HCT116 (cell line): ENCODE results near the gene PRRG2. TPM values are rescaled to one million over a fixed set of nuclear protein-coding genes. Genes with fewer than 3 reads are reported as not detected.

Experiments used
- ATAC-seq: fragments of 200-7000 bp; cut with Tn5 transposase; 2 replicates; pipeline ENCODE4 v1.9.1; 2020; ENCODE audit warnings: mild to moderate bottlenecking, moderate library complexity
- BruUV-seq: library from RNA; stranded (reverse); fragments of 400-500 nt; replicated peaks from 2 replicates; lab custom pipeline; 2021; lab: Mats Ljungman, UMichigan
- CTCF ChIA-PET: fragments of 300-600 bp; sonication (Branson Sonifier 250); formaldehyde crosslinking; loops from one replicate; lab custom pipeline; 2021; ENCODE audit warnings: antibody characterized with exemption; lab: Charles Lee
- POLR2A ChIA-PET: fragments of 300-600, 350-600 bp; sonication (Branson Sonifier 250); formaldehyde crosslinking; loops from one replicate; lab custom pipeline; 2021; ENCODE audit warnings: antibody characterized with exemption; lab: Charles Lee
- RAD21 ChIA-PET, 2 experiments: fragments of 300-600 bp; sonication (Branson Sonifier 250); formaldehyde crosslinking; loops; one replicate each; lab custom pipeline; 2023; ENCODE audit warnings: low total read pairs in 2 of 2; ENCODE audit not compliant: uncharacterized antibody in 2 of 2, unreplicated experiment in 2 of 2, low non-redundant PET in 1 of 2; lab: Charles Lee
- DNase-seq: peaks from one replicate; pipeline ENCODE4 v3.0.0-alpha.2; 2010; ENCODE audit warnings: low read depth, low spot score
- H2AFZ ChIP-seq: fragments of 200-600 bp; shearing (Covaris generic), sonication (generic); 2 replicates; pipeline ENCODE4 v1.6.1; 2017; ENCODE audit warnings: low read depth, mixed run types, mixed read lengths, antibody characterized with exemption, low read length; ENCODE audit not compliant: poor library complexity, severe bottlenecking
- H3K27ac ChIP-seq: 2 replicates; pipeline ENCODE4 v1.5.1; 2012; ENCODE audit warnings: low read depth, low read length
- H3K27me3 ChIP-seq: fragments of 200-600 bp; sonication (generic); 2 replicates; pipeline ENCODE4 v1.6.1; 2016; ENCODE audit warnings: mixed run types, low read length, mixed read lengths; ENCODE audit not compliant: insufficient read depth
- H3K36me3 ChIP-seq, 2 experiments: fragments of 200-500 bp in 1 of 2; fragments of 200-600 bp in 1 of 2; sonication (Bioruptor generic) in 1 of 2; sonication (generic) in 1 of 2; 2 replicates each; pipeline versions ENCODE4 v1.5.1 to v1.6.1; 2014 to 2016; ENCODE audit warnings: low read length in 2 of 2, inconsistent platforms in 1 of 2, mixed read lengths in 1 of 2, mixed run types in 1 of 2; ENCODE audit not compliant: insufficient read depth in 2 of 2, control insufficient read depth in 1 of 2
- H3K4me1 ChIP-seq, 2 experiments: fragments of 200-600 bp in 1 of 2; sonication (generic) in 1 of 2; 2 replicates each; pipeline versions ENCODE4 v1.5.1 to v1.6.1; 2012 to 2017; ENCODE audit warnings: low read length in 2 of 2, inconsistent platforms in 1 of 2, mild to moderate bottlenecking in 1 of 2, mixed read lengths in 1 of 2, mixed run types in 1 of 2, moderate library complexity in 1 of 2; ENCODE audit not compliant: insufficient read depth in 2 of 2, control insufficient read depth in 1 of 2
- H3K4me2 ChIP-seq: fragments of 200-600 bp; sonication (generic); 2 replicates; pipeline ENCODE4 v1.6.1; 2017; ENCODE audit warnings: mixed run types, low read length, mixed read lengths
- H3K4me3 ChIP-seq, 2 experiments: fragments of 200-600 bp in 1 of 2; sonication (generic) in 1 of 2; replicated peaks in 1 of 2; 2 replicates each; pipeline ENCODE4 v1.5.1; 2011 to 2016; ENCODE audit warnings: low read length in 2 of 2, control low read depth in 1 of 2, low read depth in 1 of 2, mild to moderate bottlenecking in 1 of 2, mixed read lengths in 1 of 2, mixed run types in 1 of 2
- H3K79me2 ChIP-seq: fragments of 200-600 bp; sonication (generic); 2 replicates; pipeline ENCODE4 v1.6.1; 2017; ENCODE audit warnings: mild to moderate bottlenecking, mixed run types, low read length, moderate library complexity, mixed read lengths; ENCODE audit not compliant: insufficient read depth
- H3K9ac ChIP-seq: fragments of 200-600 bp; sonication (generic); 2 replicates; pipeline ENCODE4 v1.6.1; 2016; ENCODE audit warnings: low read length, mixed read lengths
- H3K9me2 ChIP-seq: fragments of 200-600 bp; sonication (generic), shearing (Covaris generic); 2 replicates; pipeline ENCODE4 v1.6.1; 2017; ENCODE audit warnings: mixed run types, mild to moderate bottlenecking, moderate library complexity; ENCODE audit not compliant: insufficient read depth
- H3K9me3 ChIP-seq, 2 experiments: fragments of 200-500 bp in 1 of 2; fragments of 200-600 bp in 1 of 2; sonication (Bioruptor generic) in 1 of 2; sonication (generic) in 1 of 2; 2 replicates each; pipeline ENCODE4 v1.6.1; 2014 to 2017; ENCODE audit warnings: low read length in 2 of 2, mixed read lengths in 2 of 2, inconsistent platforms in 1 of 2, low read depth in 1 of 2, mild to moderate bottlenecking in 1 of 2, mixed run types in 1 of 2, moderate library complexity in 1 of 2; ENCODE audit not compliant: control insufficient read depth in 1 of 2, insufficient read depth in 1 of 2
- H4K20me1 ChIP-seq: fragments of 200-600 bp; sonication (generic), shearing (Covaris generic); 2 replicates; pipeline ENCODE4 v1.6.1; 2017; ENCODE audit warnings: mixed run types, mild to moderate bottlenecking, moderate library complexity; ENCODE audit not compliant: insufficient read depth
- CBX3 ChIP-seq: IDR thresholded peaks from 2 replicates; pipeline ENCODE4 v1.6.1; 2012; ENCODE audit warnings: low read depth
- CEBPB ChIP-seq: IDR thresholded peaks from 2 replicates; pipeline ENCODE4 v1.6.1; 2012; ENCODE audit warnings: low read depth
- EGR1 ChIP-seq: IDR thresholded peaks from 2 replicates; pipeline ENCODE4 v1.6.1; 2012; ENCODE audit warnings: low read depth
- ELF1 ChIP-seq: IDR thresholded peaks from 2 replicates; pipeline ENCODE4 v1.6.1; 2012; ENCODE audit warnings: low read depth, borderline replicate concordance
- EZH2 ChIP-seq: fragments of 200-600 bp; sonication (generic); IDR thresholded peaks from 2 replicates; pipeline ENCODE4 v1.6.1; 2017; ENCODE audit warnings: antibody characterized with exemption, mixed run types
- EZH2phosphoT487 ChIP-seq: fragments of 200-600 bp; IDR thresholded peaks from 2 replicates; pipeline ENCODE4 v1.6.1; 2018; ENCODE audit warnings: antibody characterized with exemption, borderline replicate concordance
- POLR2A ChIP-seq: IDR thresholded peaks from 2 replicates; pipeline ENCODE4 v1.7.0; 2011; ENCODE audit warnings: borderline replicate concordance; ENCODE audit not compliant: insufficient read depth, insufficient read length; ENCODE audit errors: extremely low read depth
- RAD21 ChIP-seq: IDR thresholded peaks from 2 replicates; pipeline ENCODE4 v1.6.1; 2012; ENCODE audit warnings: low read depth, mild to moderate bottlenecking
- SIN3A ChIP-seq: IDR thresholded peaks from 2 replicates; pipeline ENCODE4 v1.6.1; 2012; ENCODE audit warnings: low read depth
- SRF ChIP-seq: IDR thresholded peaks from 2 replicates; pipeline ENCODE4 v1.6.1; 2012; ENCODE audit warnings: low read depth
- ZNF274 ChIP-seq: fragments of 200-500 bp; sonication (Bioruptor generic); IDR thresholded peaks from 2 replicates; pipeline ENCODE4 v1.6.1; 2014; ENCODE audit warnings: mild to moderate bottlenecking, low read depth, low read length, inconsistent platforms
- intact Hi-C: fragments of 100-400 bp; cut with micrococcal nuclease; formaldehyde crosslinking; loops from 2 replicates; pipeline ENCODE4 v1.10.0; 2022
- total RNA-seq: library from RNA; stranded (reverse); gene quantifications from one replicate; pipeline ENCODE4 v1.2.1, GENCODE V29; 2021; ENCODE audit not compliant: unreplicated experiment
- TF ChIP-seq, protein P1 (sequence below), 3 experiments: fragments of 200-600 bp in 1 of 3; sonication (generic) in 1 of 3; IDR thresholded peaks in 2 of 3; conservative IDR thresholded peaks in 1 of 3; 2 replicates each; pipeline ENCODE4 v1.5.1; 2012 to 2017; ENCODE audit warnings: low read depth in 2 of 3, low read length in 2 of 3, antibody characterized with exemption in 1 of 3, borderline replicate concordance in 1 of 3, control low read depth in 1 of 3, mild to moderate bottlenecking in 1 of 3, mixed read lengths in 1 of 3, mixed run types in 1 of 3, moderate library complexity in 1 of 3; ENCODE audit not compliant: insufficient read depth in 1 of 3
- TF ChIP-seq, protein P2 (sequence below): IDR thresholded peaks from 2 replicates; pipeline ENCODE4 v1.6.1; 2012; ENCODE audit warnings: low read depth
- TF ChIP-seq, protein P3 (sequence below): IDR thresholded peaks from 2 replicates; pipeline ENCODE4 v1.6.1; 2012

The PRRG2 gene
- total RNA-seq, 1 experiment from 2014 or later = 6.2 TPM

DNA sequence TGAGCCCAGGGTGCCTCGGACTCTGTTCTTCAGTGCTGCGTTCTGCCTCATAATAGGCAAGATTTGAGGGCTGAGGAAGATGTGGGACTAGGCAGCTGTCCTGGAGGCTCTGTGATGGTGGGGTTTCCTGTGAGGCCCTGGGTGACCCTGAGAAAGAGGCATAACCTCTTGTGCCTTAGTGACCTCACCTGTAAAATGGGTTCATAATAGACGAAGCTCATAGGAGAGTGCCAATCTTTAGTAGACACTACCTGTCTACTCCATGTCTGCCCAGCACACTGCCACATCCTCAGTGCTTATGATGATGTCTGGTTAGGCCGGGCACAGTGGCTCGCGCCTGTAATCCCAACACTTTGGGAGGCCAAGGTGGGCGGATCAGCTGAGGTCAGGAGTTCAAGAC is 35.4 kb downstream of the PRRG2 start:
- Histone ChIP-seq H3K4me2 (no peak overlapping the region), H3K9me3 (no peaks in the 10 kb centered on the region), H2AFZ (no peak overlapping the region), H3K4me3 (no peak overlapping the region), H3K9me2 (no peaks in the 10 kb centered on the region), H3K9ac (no peak overlapping the region), H3K27ac (no peak overlapping the region), H4K20me1 (peaks cover 7% of the 10 kb centered on the region; the same call in 1 of the 2 replicates), H3K36me3 (peaks cover 21 to 24% of the 10 kb centered on the region in 2 experiments; a peak in 3 of 4 replicates), H3K79me2 (peaks cover 41% of the 10 kb centered on the region), H3K27me3 (no peaks in the 10 kb centered on the region), H3K4me1 (peaks cover 28 to 32% of the 10 kb centered on the region in 2 experiments)
- ATAC-seq = no peak
- DNase-seq = no peak
- POLR2A ChIA-PET = no interaction called here
- RAD21 ChIA-PET = no interaction called here
- intact Hi-C loops = no loop called here
- BruUV-seq = no TSS peak
- TF ChIP-seq CBX3 (no peak), POLR2A (no peak), EGR1 (no peak), RAD21 (no peak)
- CTCF ChIA-PET = no interaction called here

DNA sequence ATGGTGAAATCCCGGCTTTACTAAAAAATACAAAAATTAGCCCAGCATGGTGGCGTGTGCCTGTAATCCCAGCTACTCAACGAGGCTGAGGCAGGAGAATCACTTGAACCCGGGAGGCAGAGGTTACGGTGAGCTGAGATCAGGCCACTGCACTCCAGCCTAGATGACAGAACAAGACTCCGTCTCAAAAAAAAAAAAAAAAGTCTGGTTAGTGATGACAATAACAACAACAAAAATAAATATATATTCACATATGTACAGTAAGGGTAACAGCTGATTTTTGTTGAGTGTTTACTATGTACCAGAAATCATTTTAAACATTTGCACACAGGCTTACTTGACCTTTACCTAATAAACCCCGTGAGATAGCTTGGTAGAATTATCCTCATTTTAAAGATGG is 35.8 kb downstream of the PRRG2 start:
- Histone ChIP-seq H3K9me2 (no peaks in the 10 kb centered on the region), H3K9ac (no peak overlapping the region), H2AFZ (no peak overlapping the region), H3K4me2 (no peak overlapping the region), H4K20me1 (peaks cover 7% of the 10 kb centered on the region; the same call in 1 of the 2 replicates), H3K9me3 (no peaks in the 10 kb centered on the region), H3K27ac (no peak overlapping the region), H3K4me3 (no peak overlapping the region), H3K36me3 (peaks cover 21 to 28% of the 10 kb centered on the region in 2 experiments; a peak in 3 of 4 replicates), H3K4me1 (peaks cover 28 to 31% of the 10 kb centered on the region in 2 experiments), H3K27me3 (no peaks in the 10 kb centered on the region), H3K79me2 (peaks cover 41% of the 10 kb centered on the region)
- DNase-seq = no peak
- RAD21 ChIA-PET = no interaction called here
- POLR2A ChIA-PET = interaction anchor here (0.6 kb wide), 2 partner anchors 623 to 736 kb away, joined by 3 to 4 read pairs; partner anchors contain the start of gene RUVBL2
- CTCF ChIA-PET = no interaction called here
- no peak for ATAC-seq
- no TSS peak for BruUV-seq
- intact Hi-C loops = no loop called here
- TF ChIP-seq, protein P1, sequence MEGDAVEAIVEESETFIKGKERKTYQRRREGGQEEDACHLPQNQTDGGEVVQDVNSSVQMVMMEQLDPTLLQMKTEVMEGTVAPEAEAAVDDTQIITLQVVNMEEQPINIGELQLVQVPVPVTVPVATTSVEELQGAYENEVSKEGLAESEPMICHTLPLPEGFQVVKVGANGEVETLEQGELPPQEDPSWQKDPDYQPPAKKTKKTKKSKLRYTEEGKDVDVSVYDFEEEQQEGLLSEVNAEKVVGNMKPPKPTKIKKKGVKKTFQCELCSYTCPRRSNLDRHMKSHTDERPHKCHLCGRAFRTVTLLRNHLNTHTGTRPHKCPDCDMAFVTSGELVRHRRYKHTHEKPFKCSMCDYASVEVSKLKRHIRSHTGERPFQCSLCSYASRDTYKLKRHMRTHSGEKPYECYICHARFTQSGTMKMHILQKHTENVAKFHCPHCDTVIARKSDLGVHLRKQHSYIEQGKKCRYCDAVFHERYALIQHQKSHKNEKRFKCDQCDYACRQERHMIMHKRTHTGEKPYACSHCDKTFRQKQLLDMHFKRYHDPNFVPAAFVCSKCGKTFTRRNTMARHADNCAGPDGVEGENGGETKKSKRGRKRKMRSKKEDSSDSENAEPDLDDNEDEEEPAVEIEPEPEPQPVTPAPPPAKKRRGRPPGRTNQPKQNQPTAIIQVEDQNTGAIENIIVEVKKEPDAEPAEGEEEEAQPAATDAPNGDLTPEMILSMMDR (IDR thresholded peaks at IDR 0.05 in 2 of 3, conservative IDR thresholded peaks at IDR 0.05 in 1 of 3; ENCODE audit: borderline replicate concordance in 1 of 3, insufficient read depth in 1 of 3, low read depth in 2 of 3, low read length in 2 of 3) = no peak
- no peak for TF ChIP-seq ELF1
- TF ChIP-seq EGR1 = no peak
- no peak for TF ChIP-seq RAD21
- TF ChIP-seq CEBPB = no peak
- TF ChIP-seq EZH2 = no peak
- no peak for TF ChIP-seq SIN3A
- no peak for TF ChIP-seq SRF
- TF ChIP-seq POLR2A = no peak
- TF ChIP-seq, protein P2, sequence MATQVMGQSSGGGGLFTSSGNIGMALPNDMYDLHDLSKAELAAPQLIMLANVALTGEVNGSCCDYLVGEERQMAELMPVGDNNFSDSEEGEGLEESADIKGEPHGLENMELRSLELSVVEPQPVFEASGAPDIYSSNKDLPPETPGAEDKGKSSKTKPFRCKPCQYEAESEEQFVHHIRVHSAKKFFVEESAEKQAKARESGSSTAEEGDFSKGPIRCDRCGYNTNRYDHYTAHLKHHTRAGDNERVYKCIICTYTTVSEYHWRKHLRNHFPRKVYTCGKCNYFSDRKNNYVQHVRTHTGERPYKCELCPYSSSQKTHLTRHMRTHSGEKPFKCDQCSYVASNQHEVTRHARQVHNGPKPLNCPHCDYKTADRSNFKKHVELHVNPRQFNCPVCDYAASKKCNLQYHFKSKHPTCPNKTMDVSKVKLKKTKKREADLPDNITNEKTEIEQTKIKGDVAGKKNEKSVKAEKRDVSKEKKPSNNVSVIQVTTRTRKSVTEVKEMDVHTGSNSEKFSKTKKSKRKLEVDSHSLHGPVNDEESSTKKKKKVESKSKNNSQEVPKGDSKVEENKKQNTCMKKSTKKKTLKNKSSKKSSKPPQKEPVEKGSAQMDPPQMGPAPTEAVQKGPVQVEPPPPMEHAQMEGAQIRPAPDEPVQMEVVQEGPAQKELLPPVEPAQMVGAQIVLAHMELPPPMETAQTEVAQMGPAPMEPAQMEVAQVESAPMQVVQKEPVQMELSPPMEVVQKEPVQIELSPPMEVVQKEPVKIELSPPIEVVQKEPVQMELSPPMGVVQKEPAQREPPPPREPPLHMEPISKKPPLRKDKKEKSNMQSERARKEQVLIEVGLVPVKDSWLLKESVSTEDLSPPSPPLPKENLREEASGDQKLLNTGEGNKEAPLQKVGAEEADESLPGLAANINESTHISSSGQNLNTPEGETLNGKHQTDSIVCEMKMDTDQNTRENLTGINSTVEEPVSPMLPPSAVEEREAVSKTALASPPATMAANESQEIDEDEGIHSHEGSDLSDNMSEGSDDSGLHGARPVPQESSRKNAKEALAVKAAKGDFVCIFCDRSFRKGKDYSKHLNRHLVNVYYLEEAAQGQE = no peak
- TF ChIP-seq ZNF274 = no peak
- no peak for TF ChIP-seq EZH2phosphoT487
- TF ChIP-seq CBX3 = no peak
- TF ChIP-seq, protein P3, sequence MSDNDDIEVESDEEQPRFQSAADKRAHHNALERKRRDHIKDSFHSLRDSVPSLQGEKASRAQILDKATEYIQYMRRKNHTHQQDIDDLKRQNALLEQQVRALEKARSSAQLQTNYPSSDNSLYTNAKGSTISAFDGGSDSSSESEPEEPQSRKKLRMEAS = no peak
